ENCODE results near the gene TCF12.

The TCF12 gene

DNA sequence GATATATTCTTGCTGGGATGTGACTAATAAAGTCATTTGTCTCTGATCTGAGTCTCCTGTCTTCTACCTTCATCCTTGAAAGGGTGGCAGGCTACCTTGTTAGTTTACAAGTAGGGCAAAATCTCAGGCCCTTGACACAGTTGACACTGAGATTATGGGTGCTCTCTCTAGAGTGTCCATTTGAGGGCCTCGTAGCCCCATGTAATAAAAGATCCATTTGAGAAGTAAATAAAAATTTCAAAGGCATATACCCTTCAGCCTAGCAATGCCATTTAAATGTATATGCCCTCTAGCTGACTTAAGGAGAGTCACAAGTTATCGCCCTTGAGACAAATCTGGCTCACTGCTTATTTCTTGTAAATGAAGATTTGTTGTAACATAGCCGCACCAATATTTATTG is 98.6 kb downstream of the TCF12 start:
- no peak for DNase-seq (ENCODE audit: low read depth in 2 of 2)

DNA sequence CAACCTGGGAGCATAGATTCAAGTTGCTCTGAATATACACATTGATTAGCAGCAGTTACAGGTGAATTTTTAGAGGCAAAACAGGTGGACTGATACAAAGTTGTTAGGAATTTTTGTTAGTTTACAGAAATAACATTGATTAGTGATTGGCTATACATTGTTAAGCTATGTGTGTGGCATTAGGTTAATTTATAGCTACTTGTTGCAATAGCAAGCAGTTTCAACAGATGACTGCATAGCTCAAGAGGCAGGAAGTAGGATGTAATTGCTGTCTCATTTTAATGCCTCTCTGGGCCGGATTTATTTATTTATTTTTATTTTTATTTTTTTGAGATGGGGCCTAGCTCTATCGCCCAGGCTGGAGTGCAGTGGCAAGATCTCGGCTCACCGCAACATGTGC is 99.7 kb downstream of the TCF12 start:
- DNase-seq (ENCODE audit: low read depth in 2 of 2), result no peak

DNA sequence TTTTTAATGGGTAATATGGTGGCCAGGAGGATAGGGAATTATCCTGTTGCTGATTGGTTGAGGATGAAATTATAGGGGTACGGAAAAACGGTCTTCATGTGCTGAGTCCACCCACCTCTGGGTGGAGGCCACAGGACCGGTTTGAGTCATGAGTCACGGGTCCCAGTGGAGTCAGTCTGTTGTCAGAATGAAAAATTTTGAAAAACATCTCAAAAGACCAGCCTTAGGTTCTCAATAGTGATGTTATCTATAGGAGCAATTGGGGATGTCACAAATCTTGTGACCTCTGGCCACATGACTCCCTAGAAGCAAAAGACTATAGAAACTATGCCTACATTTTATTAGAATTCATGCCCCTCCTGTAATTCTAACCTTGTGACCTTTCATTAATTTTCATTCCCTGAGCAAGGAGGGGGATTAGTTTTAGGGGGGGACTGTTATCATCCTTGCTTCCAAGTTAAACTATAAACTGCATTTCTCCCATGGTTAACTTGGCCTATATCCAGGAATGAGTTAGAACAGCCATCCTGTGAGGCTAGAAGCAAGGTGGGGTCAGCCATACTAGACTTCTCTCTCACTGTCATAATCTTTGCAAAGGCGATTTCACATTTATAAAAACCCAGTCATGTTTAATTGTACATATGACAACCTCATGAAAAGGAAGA is 101.2 kb downstream of the TCF12 start:
- no peak for DNase-seq (ENCODE audit: low read depth in 2 of 2)

DNA sequence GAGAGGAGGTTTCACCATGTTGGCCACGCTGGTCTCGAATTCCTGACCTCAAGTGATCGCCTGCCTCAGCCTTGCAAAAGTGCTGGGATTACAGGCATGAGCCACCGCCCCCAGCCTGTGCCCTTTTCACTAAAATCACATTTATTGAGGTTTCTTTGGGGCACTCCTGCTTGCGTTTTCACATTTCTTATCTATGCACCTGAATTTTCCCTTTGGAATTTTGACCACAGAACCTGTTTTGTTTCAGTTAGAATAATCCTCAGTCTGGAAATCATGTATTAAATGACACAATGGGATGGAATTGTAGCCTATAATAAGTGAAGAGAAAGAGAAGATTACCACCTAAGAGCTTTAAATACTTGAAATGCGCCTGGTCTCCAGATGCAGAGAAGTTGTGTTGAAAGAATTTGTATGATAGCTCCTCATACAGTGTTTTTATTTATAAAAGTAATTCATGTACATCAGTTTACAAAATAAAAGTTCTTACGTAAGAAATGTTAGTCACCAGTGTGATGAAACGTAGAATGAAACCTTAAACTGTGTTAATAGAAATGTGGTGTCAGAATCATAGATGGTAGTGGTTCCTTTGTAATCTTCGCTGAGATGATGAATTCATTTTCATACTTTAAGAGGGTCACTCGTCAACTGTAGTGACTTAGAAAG is 107.0 kb downstream of the TCF12 start:
- DNase-seq (ENCODE audit: low read depth in 2 of 2), result no peak

DNA sequence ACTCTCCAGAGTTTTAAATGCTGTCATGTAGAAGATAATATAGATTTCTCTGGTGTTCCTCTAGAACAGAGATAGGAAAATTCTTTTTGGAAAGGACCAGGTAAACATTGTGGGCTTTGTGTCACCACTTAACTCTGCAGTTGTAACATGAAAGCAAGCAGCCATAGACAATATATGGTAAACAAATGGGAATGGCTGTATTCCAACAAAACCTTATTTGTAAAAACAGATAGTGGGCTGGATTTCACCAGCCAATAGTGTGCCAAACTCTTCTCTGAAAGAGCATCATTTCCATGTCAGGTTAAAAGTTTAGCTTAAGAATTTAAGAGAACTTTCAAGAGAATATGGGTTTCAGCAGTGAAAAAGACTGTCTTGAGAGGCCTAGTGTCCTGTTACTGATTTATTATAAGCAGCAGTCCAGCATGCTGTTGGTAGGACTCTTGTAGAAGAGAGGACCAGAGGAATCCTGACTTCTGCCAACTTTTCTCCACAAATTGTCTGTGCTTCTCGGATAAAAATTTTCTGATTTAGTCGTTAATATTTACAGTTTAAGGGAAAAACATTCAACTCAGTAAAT is 107.7 kb downstream of the TCF12 start:
- DNase-seq (ENCODE audit: low read depth in 2 of 2), result no peak

DNA sequence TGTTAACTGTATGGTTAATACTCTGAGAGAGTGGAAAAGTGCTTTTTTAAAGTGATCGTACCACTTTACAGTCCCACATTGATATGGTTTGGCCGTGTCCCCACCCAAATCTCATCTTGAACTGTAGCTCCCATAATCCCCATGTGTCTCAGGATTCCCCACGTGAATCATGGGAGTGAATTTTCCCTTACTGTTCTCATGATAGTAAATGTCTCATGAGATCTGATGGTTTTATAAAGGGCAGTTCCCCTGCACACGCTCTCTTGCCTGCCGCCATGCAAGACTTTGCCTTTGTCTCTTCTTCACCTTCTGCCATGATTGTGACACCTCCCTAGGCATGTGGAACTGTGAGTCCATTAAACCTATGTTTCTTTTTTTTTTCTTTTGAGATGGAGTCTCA is 109.2 kb downstream of the TCF12 start:
- no peak for DNase-seq (ENCODE audit: low read depth in 2 of 2)

DNA sequence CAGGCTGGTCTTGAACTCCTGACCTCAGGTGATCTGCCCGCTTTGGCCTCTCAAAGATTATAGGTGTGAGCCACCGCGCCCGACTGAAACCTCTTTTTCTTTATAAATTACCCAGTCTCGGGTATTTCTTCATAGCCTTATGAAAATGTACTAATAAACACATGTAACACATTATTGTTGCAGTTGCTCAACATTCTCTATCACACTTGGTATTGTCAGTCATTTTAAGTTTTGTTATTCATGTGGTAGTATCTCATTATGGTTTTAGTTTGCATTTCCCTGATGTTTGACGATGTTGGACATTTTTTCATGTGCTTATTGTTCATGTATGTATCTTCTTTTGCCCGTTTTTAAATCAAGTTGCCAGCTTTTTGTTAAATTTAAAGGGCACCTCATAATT is 109.7 kb downstream of the TCF12 start:
- DNase-seq (ENCODE audit: low read depth in 2 of 2), result no peak

DNA sequence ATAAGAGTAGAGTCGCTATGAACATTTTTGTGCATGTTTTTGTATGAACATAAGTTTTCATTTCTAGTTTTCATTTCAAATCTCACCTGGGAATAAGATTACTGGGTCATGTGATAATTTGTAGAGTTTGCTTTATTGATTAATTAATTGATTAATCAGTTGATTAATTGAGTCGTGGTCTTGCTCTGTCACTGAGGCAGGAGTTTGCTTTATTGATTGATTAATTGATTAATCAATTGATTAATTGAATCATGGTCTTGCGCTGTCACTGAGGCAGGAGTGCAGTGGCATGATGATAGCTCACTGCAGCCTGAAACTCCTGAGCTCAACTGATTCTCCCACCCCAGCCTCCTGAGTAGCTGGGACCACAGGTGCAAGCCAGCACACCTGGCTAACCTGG is 111.6 kb downstream of the TCF12 start:
- no peak for DNase-seq (ENCODE audit: low read depth in 2 of 2)

DNA sequence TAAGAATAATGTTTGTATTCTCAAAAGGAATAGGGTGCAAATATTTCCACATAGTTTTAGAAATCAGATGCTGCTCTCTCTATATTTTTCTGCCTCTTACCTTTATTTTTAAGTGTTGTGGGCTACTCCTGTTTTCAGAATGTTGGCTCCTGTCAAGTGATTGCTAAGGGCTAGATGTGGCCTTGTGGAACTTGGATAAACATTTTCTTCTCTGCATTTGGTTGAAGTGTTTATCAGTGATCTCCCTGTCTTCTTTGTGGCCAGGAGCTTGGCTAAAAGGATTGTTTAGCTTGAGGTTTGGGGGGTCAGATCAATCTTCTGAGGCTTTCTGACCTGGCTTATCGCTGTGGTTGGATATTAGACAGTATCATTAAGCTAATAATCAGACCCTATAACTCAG is 112.6 kb downstream of the TCF12 start:
- DNase-seq (ENCODE audit: low read depth in 2 of 2), result no peak

DNA sequence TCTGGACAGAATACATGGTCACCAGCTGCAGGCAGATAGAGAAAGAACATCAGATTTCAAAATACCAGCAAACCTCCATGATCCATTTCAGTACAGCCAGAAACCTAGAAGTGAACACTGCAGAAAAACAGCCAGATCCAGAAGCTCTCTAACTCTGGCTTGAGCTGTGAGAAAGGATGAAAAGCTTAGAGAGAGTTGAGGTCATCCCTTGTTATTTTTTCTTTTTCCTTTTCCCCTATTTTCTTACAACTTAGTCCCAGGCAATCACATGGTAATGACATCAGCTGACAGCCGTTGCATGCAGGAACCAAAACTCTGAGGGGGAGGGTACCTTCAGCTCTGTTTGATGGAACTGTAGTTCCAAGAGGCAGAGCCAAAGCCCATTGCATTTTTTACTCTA is 113.2 kb downstream of the TCF12 start:
- no peak for DNase-seq (ENCODE audit: low read depth in 2 of 2)

DNA sequence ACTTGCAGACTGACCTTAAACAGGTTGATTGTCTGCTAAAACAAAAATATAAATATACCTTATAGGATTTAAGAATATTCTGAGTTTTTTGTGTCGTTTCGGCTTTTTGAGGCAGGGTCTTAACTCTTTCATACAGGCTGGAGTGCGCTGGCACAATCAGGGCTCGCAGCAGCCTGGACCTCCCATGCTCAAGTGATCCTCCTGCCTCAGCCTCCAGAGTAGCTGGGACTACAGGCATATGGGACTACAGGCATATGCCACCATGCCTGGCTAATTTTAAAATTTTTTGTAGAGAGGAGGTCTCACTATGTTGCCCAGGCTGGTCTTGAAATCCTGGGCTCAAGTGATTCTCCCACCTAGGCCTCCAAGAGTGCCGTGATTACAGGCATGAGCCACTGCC is 113.9 kb downstream of the TCF12 start:
- DNase-seq (ENCODE audit: low read depth in 2 of 2), result no peak

DNA sequence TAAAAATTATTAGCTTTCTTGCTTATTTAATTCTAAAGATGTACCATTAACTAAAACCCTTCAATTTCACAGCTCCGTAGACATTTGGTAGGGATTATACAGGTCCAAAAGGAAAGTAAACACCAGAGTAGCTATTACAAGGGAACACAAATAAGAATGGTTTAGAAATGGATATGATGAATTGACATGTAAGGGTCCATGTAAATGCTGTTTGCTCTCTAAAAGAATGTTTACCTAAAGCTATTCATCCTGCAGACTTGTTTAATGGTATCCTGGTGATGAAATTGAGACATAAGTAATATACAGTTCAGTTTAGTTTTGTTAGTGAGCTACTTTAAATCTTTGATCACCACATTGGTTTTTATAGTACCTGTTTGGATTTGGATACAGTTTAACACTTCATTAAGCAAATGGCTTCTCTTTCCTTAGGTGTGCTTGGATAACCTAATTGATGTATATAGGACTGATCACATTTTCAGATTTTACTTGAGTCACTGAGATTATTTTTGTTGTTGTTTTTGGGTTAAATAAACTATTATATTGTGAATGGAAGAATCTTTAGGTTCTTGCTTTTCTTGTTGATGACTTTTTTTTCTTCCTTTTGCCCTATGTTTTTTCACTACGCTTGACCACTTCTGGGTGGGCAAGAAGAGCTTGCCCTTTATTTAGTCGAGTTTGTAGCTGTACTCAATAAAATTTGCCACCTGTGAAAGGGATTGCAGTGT is 115.4 kb downstream of the TCF12 start:
- no peak for DNase-seq (ENCODE audit: low read depth in 2 of 2)

DNA sequence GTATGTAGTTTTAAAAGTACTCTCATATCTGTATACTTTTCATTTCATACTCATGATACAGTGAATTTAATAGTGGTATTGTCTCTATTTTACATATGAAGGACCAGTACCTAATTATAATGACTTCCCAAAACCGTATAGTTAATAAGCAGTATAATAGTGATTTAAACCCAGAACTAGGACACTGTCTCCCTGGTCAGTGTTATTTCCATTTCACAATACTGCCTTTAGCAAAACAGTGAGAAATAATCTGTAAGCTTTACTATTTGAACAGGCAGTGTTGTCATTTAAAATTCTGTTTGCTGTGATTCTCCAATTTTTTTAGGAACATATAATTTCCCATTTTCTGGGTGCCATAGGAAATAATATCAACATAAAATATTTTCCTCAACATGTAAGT is 116.2 kb downstream of the TCF12 start:
- no peak for DNase-seq (ENCODE audit: low read depth in 2 of 2)

DNA sequence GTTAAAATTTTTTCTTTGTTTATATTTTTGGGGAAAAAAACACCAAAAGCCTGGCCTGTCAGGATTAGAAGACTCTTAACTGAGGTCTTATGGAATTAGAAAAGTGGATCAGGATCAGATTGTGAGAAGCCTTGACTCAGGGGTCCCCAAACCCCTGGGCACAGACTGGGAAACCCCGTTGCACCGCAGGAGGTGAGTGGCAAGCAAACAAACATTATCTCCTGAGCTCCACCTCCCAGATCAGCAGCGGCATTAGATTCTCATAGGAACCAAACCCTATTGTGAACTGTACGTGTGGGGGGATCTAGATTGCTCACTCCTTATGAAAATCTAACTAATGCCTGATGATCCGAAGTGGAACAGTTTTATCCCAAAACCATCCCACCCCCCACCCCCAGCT is 117.2 kb downstream of the TCF12 start:
- DNase-seq (ENCODE audit: low read depth in 2 of 2), result no peak

DNA sequence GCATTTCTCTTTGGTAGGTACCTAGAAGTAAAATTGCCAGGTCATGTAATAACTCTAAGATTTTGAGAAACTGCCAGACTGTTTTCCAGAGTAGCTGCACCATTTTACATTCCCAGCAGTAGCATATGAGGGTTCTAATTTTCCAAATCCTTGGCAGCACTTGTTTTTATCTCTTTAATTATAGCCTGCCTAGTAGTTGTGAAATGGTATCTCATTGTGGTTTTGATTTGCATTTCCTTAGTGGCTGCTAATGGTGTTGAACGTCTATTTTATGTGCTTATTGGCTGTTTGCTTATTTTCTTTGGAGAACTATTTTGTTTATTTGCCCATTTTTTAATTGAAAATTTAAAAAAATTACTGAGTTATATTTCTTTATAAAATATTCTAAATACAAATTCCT is 117.9 kb downstream of the TCF12 start:
- DNase-seq (ENCODE audit: low read depth in 2 of 2), result no peak

DNA sequence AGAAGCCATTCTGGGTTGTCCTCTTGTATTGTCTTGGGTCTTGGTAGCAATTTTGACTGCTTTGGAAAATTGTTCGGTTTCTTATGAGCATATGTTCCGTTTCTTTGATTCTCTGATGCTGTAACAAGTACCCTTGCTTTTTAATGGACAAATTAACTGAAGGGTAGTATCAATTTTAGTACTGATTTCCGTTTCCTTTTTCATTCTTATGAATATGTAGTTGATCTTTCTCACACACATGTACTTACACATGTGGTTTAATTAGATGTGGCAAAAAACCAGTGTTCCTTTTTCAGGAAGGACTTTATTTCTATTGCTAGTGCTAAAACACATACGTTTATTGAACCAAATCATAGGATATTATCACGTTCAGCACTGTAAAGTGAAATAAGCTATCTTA is 119.1 kb downstream of the TCF12 start:
- no peak for DNase-seq (ENCODE audit: low read depth in 2 of 2)

DNA sequence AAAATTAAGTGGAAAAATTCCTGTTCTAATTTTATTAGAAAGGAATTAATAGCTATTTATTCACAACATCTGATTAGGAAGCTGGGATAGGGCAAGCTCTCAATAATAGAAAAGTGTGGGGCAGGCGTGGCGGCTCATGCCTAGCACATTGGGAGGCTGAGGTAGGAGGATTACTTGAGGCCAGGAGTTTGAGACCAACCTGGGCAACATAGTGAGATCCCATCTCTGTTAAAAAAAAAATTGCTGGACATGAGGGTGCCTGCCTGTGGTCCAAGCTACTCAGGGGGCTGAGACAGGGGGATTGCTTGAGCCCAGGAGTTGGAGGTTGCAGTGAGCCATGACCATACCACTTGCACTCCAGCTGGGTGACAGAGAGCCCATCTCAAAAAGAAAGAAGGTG is 119.6 kb downstream of the TCF12 start:
- DNase-seq (ENCODE audit: low read depth in 2 of 2), result no peak

DNA sequence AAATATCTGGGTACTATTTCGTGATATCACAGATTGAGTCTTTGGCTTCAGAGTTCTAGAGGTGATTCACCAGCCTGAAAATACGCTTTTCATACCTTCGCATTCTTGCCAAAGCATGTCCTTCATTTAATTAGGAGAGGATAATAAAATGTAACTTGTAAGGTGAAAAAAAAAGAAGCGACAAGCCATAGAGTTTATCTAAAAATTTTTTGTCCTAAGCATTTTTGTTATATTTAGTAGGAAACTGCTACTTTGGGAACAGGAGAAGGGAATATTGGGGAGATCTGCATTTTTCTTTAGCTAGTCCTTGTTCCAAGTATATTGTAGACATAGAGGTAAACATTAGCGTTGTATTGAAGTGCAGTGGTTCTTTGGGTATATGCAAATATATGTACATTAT is 120.1 kb downstream of the TCF12 start:
- no peak for DNase-seq (ENCODE audit: low read depth in 2 of 2)

DNA sequence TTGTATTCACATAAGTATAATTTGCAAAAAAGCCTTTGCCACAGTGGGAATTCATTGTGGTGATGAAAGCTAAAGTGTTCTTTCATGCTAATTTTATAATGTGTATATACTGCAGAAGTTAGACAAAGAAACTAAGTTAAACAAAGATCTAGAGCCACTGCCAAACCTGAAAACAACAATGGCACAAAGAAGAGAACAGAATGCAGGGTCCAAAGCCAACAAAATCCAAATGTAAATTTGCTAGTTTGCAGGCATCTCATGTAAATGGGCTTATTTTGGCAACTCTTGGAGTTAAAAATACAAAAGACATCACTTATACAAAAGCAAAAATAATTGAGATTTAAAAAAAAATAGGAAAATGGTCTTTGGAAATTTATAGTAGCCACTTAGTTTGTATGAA is 123.0 kb downstream of the TCF12 start:
- no peak for DNase-seq (ENCODE audit: low read depth in 2 of 2)

DNA sequence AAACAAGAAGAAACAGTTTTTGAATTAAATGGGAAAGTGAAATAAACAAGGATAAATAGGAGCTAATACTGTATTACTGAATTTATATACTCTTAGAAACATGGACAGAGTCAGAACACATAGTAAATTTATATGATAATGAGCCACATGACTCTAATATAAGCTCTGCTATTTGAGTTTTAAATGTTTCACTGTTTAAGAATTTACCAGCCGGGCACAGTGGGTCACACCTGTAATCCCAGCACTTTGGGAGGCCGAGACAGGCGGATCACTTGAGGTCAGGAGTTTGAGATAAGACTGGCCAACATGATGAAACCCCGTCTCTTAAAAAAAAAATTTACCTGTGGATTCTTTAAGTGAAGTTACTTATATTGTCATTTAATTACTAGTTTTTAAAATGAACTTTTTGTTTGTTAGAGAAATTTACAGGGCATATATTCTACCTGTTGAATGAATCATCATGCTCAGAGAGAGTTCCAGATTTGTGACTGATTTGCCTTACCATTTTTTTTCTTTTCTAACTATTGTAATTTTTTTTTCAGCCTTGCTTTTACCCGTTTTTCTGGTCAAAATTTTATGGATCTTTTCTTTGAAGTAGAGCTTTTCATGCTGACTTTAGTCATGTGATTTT is 125.7 kb downstream of the TCF12 start:
- no peak for DNase-seq (ENCODE audit: low read depth in 2 of 2)

DNA sequence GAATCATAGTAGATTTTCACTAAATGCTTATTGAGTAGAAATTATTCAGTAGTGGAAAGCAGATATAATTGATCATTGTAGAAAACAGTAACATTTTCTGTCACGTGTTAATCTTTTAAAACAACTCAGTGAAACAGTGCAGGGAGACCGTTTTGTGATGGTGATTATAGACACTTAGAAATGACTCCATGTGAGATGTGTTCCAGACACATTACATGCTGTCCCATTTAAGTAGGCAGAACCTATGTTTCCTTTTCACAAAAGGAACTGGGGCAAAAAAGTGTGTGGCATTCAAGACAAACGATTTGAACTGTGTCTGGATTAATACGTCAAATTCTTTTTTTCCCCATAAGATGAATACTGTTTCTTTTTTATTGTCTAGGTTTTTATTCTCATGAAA is 126.5 kb downstream of the TCF12 start:
- no peak for DNase-seq (ENCODE audit: low read depth in 2 of 2)

DNA sequence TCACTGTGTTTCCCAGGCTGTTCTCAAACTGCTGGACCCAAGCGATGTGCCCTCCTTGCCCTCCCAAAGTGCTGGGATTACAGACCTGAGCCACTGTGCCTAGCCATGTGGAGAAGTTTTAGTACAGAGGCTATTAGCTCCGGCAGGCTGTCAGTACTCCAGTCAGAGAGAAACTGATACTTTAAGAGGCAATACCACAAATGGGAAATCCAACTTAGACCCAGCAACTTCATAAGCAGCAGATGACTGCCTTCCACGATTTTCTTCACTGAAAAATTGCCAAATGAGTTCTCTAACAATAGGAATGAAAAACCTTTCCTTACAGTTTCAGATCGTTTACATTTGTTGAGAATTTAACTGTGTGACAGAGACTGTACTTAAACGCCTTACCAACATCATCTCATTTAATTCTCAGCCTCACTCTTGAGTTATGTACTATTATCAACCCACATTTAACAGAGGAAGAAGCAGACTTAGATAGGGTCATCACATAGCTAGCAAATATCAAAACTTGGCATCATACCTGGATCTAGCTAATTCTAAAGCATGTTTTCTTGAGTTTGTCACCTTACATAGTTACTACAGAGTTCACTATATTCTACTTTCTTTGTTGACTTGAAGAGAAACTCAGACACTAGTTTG is 127.4 kb downstream of the TCF12 start:
- DNase-seq (ENCODE audit: low read depth in 2 of 2), result no peak

All from stimulated activated CD4-positive, alpha-beta T cell treated with anti-CD3 and anti-CD28 coated beads, Interleukin-1b, Interleukin-23, amount 100 ng/mL, for 1 hour (primary cell).